GM18870 (cell line): ENCODE results near the gene USF2.
"Not testable (repeated sequence)": the region's sequence is repeated elsewhere in the genome, so short reads cannot be mapped to it uniquely, and the experiment has no call there.

ENCODE experiments used
- ATAC-seq: cut with Tn5 transposase; IDR thresholded peaks from one replicate; pipeline ENCODE4 v1.9.1; 2021; ENCODE audit warnings: moderate library complexity; ENCODE audit not compliant: unreplicated experiment

The USF2 gene

GRCh38 chr19:35268536-35269437 is at the start of gene USF2:
USF2 (plus strand) TSS chr19:35268962; CDS start chr19:35269102, 140 bp downstream.
- no peak for ATAC-seq

- no peak for ATAC-seq
Observed at GRCh38 chr19:35219008-35219407, 49.8 kb upstream of the USF2 start.

GRCh38 chr19:35220315-35220921 is 48.3 kb upstream of the USF2 start:
- ATAC-seq: no peak

- ATAC-seq: not testable (repeated sequence)
Observed at GRCh38 chr19:35220973-35221590, 47.7 kb upstream of the USF2 start.

- no peak for ATAC-seq
Observed at GRCh38 chr19:35222373-35223015, 46.3 kb upstream of the USF2 start.

GRCh38 chr19:35223084-35223790 is 45.5 kb upstream of the USF2 start:
- no peak for ATAC-seq

GRCh38 chr19:35223862-35224505 is 44.8 kb upstream of the USF2 start:
- no peak for ATAC-seq

GRCh38 chr19:35224681-35225571 is 43.8 kb upstream of the USF2 start:
- no peak for ATAC-seq

GRCh38 chr19:35225951-35226350 is 42.8 kb upstream of the USF2 start:
- ATAC-seq: no peak

- no peak for ATAC-seq
Observed at GRCh38 chr19:35226748-35227147, 42.0 kb upstream of the USF2 start.

GRCh38 chr19:35228177-35228930 is 40.4 kb upstream of the USF2 start, which contains the start of gene FAM187B:
FAM187B (minus strand) TSS chr19:35228739; CDS start chr19:35228680, 59 bp downstream.
- ATAC-seq: no peak

GRCh38 chr19:35229601-35230000 is 39.2 kb upstream of the USF2 start:
- no peak for ATAC-seq

- no peak for ATAC-seq
Observed at GRCh38 chr19:35231956-35232645, 36.7 kb upstream of the USF2 start.

GRCh38 chr19:35232912-35233311 is 35.9 kb upstream of the USF2 start:
- ATAC-seq: no peak

GRCh38 chr19:35236638-35237400 is 31.9 kb upstream of the USF2 start:
- no peak for ATAC-seq

GRCh38 chr19:35239597-35239996 is 29.2 kb upstream of the USF2 start:
- not testable (repeated sequence) for ATAC-seq

GRCh38 chr19:35240327-35240726 is 28.4 kb upstream of the USF2 start:
- no peak for ATAC-seq
